GM13976 (cell line): ENCODE data around the gene PDE6G.

Experiments used
- DNase-seq: peaks from one replicate; pipeline ENCODE4 v3.0.0; 2012; ENCODE audit warnings: low spot score
- CTCF ChIP-seq: IDR thresholded peaks from 2 replicates; pipeline ENCODE4 v1.5.1; 2012; ENCODE audit warnings: borderline replicate concordance, mild to moderate bottlenecking; ENCODE audit not compliant: insufficient read depth; ENCODE audit errors: extremely low read depth, missing control alignments, control extremely low read depth
- in situ Hi-C: fragments of 300-500 bp; cut with MboI; formaldehyde crosslinking; loops from one replicate; pipeline ENCODE4 v1.12.0; 2022; ENCODE audit warnings: low sequenced_read_pairs, mixed read lengths, inconsistent platforms; ENCODE audit not compliant: unreplicated experiment

The PDE6G gene

GRCh38 chr17:81664051-81664470, 7.7 kb upstream of the PDE6G start:
- no peak for DNase-seq
- in situ Hi-C loops, result no loop called here
- TF ChIP-seq CTCF, result no peak

GRCh38 chr17:81662002-81662401, 5.7 kb upstream of the PDE6G start:
- no peak for DNase-seq
- no peak for TF ChIP-seq CTCF
- in situ Hi-C loops, result no loop called here

- in situ Hi-C loops, result no loop called here
- no peak for DNase-seq
- TF ChIP-seq CTCF, result no peak
Measured at GRCh38 chr17:81660441-81660840, 4.1 kb upstream of the PDE6G start.

GRCh38 chr17:81659038-81659437, 2.7 kb upstream of the PDE6G start:
- DNase-seq, result no peak
- in situ Hi-C loops, result no loop called here
- no peak for TF ChIP-seq CTCF

GRCh38 chr17:81656835-81657234, 493 bp upstream of the PDE6G start:
- no peak for TF ChIP-seq CTCF
- no peak for DNase-seq
- in situ Hi-C loops, result no loop called here

GRCh38 chr17:81655378-81656117, 794 bp downstream of the PDE6G start:
- TF ChIP-seq CTCF, result no peak
- no peak for DNase-seq
- in situ Hi-C loops, result no loop called here
